ENCODE measurements around the gene ADAMTS12. TPM values are rescaled to one million over a fixed set of nuclear protein-coding genes. Genes with fewer than 3 reads are reported as not detected.

ADAMTS12 gene
- total RNA-seq, 1 experiment from 2014 or later, result 6.2 TPM

- Histone ChIP-seq H3K27ac (ENCODE audit: insufficient read length, low read depth, low read length) (no peak overlapping the region), H3K79me2 (ENCODE audit: insufficient read depth, low read length) (no peaks in the 10 kb centered on the region), H2BK20ac (ENCODE audit: low read depth, low read length, poor library complexity, severe bottlenecking) (no peak overlapping the region), H4K8ac (replicated peaks; ENCODE audit: insufficient read length, low read depth, low read length) (no peak overlapping the region), H3K9me3 (ENCODE audit: control insufficient read depth, low read depth, low read length) (no peaks in the 10 kb centered on the region), H3K27me3 (ENCODE audit: insufficient read depth, low read length) (no peaks in the 10 kb centered on the region), H3K4me1 (ENCODE audit: insufficient read depth, low read length) (no peaks in the 10 kb centered on the region), H3T11ph (ENCODE audit: low read length) (no peak overlapping the region), H3K23ac (ENCODE audit: insufficient read length, low read depth, low read length) (no peak overlapping the region), H4K5ac (ENCODE audit: insufficient read length, low read depth, low read length) (no peak overlapping the region), H3K23me2 (ENCODE audit: insufficient read length, low read depth, low read length, poor library complexity, severe bottlenecking) (no peaks in the 10 kb centered on the region), H2AFZ (ENCODE audit: low read length) (no peak overlapping the region), H2BK5ac (ENCODE audit: insufficient read length, low read length) (no peak overlapping the region), H3K9ac (ENCODE audit: extremely low read depth, insufficient read length, low read length) (no peak overlapping the region), H2AK5ac (ENCODE audit: insufficient read length, low read length) (no peak overlapping the region), H3K56ac (ENCODE audit: insufficient read length, low read depth, low read length) (no peak overlapping the region), H3K18ac (ENCODE audit: insufficient read length, low read depth, low read length) (no peak overlapping the region), H3K79me1 (ENCODE audit: insufficient read depth, low read depth, low read length, poor library complexity, severe bottlenecking) (no peaks in the 10 kb centered on the region), H3K14ac (ENCODE audit: insufficient read depth, low read length) (peak overlapping the region; percentile 50; the same call in 1 of the 2 replicates), H4K20me1 (ENCODE audit: control insufficient read depth, insufficient read depth, insufficient read length) (no peaks in the 10 kb centered on the region), H3K4me2 (ENCODE audit: insufficient read depth, insufficient read length, low read length) (no peak overlapping the region), H2BK120ac (ENCODE audit: low read depth, low read length, poor library complexity, severe bottlenecking) (no peak overlapping the region), H2BK12ac (ENCODE audit: insufficient read length, low read depth, low read length) (no peak overlapping the region), H3K4ac (ENCODE audit: low read depth, low read length) (no peak overlapping the region), H2BK15ac (ENCODE audit: low read depth, low read length) (no peak overlapping the region), H4K91ac (ENCODE audit: insufficient read length, low read depth, low read length) (no peak overlapping the region)
- Mint-ChIP-seq H3K4me3 (no peak overlapping the region), H3K36me3 (ENCODE audit: insufficient read depth in 1 of 3, low read depth in 3 of 3) (no peaks in the 10 kb centered on the region; a peak in 2 of 7 replicates), H3K27ac (peak overlapping the region; percentile 29 to 92 (median 49); a peak in 6 of 7 replicates), H3K27me3 (ENCODE audit: low read depth) (no peaks in the 10 kb centered on the region), H3K4me1 (peaks cover 16 to 22% of the 10 kb centered on the region in 2 experiments), H3K9me3 (no peaks in the 10 kb centered on the region)
- no peak for DNase-seq
- no peak for TF ChIP-seq CTCF (conservative IDR thresholded peaks at IDR 0.05)
- no CpG with 5 or more reads among the region's 19 CpGs for WGBS (ENCODE audit: extremely low coverage, insufficient read length, low lambda C conversion rate)
Observed at GRCh38 chr5:33793836-33794549, 97.8 kb downstream of the ADAMTS12 start.

Data from H9 (cell line).